LoVo (cell line): ENCODE results near the gene KCNH5.

Experiments
- DNase-seq: peaks from one replicate; pipeline ENCODE4 v3.0.0-alpha.2; 2016; ENCODE audit warnings: low spot score

KCNH5 gene

DNA sequence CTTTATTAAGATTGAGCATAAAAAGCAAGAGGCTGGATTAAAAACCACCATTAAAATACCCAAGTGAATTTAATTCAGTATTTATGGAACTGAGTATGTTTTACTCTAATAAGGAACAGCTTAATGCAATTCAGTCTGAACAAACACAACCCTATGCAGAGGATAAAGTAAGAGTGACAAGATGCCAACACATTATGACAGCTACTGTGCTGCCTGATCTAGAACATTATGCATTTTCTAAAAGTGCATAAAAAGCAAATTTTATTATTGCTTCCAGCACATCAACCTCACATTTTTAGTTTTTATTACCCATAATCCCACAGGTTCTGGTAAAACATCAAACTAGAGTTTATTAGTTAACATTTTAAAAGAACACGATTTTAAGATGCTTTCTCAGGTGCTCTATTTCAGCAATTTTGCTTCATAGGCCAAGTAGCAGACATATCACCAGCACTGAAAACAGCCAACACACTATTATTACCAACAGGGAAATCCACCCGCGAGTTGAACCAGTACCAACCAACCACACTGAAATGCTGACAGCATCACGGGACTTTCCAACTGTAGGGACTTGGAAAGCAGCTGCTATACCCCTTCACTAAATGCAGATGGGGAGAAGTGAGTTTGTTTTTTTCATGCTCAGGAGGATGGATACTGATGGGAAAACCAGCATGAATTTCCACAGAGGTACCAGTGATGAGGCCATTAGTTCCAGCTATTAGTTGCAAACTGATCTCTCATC lies 372.1 kb downstream of the KCNH5 start:
- DNase-seq: no peak

DNA sequence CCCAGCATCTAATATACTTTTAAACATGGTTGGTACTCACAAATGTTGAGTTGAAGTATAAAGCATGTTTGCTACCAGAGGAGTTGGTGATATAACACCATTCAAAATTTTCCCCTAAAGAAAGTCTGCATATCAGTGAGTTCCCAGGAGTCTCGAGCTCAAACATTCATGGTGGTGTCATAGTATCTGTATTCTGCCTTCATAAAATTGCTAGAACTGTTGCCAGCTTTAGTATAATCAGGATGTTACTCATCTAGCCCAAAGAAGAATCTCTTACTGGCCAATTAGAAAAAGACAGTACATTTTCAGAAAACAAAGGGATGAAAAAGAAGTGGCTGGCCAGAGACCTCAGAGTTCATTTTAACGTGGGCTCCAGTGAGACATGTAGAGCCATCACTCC lies 374.7 kb downstream of the KCNH5 start:
- no peak for DNase-seq

DNA sequence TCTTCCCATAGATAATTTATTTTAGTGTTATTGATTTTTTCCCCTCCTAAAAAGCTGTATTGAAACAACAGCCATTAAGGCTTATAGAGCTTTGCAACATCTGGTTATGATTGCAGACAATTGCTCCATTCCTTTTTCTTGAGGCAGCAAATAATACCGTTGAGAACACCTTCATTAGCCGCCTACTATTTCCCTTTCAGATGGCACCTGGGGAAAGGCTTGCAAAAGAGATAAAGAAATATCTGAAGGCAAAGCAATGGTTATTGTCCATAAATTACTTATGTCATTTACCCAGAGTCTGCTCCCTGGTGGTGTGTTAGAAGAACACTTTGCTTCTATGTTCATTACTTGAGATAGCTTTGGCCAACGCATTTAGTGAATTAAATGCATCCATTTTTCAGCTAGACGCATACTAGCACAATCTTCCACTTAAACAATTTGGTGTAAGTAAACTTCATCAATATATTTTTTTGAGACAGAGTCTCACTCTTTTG lies 377.8 kb downstream of the KCNH5 start:
- DNase-seq: no peak

DNA sequence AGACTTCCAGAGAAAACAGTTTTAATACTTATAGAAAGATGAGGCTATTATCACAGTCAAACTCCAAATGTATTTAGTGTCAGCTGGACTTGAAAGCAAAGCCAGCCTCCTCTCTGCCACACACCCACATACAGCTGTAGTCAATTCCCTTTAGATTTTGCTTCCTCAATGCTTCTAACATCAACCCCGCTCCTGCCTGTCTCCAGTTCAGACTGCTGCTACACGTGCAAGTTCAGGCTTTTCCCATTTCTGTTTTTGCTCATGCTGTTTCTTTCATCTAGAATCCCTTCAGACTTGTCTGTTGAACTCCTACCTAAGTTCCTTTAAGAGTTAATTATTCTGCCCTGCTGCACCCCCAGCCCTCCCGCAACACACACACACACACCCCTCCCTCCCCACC lies 380.0 kb downstream of the KCNH5 start:
- DNase-seq: no peak

DNA sequence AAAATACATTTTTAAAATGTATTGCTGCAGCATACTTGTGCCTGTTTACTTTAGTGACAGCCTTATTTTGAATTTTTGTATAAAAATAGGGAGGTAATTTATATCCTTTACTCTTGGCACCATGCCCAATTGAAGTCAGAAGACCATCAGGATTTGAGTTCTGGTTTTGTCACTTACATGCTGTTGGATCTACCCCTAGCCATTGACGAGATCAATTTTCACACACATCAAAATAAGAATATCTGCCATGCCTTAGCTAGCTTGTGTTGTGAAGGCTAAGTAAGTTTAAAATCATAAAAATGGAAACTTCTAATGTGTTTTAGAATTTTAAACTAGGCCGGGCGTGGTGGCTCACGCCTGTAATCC lies 381.8 kb downstream of the KCNH5 start:
- DNase-seq: no peak

DNA sequence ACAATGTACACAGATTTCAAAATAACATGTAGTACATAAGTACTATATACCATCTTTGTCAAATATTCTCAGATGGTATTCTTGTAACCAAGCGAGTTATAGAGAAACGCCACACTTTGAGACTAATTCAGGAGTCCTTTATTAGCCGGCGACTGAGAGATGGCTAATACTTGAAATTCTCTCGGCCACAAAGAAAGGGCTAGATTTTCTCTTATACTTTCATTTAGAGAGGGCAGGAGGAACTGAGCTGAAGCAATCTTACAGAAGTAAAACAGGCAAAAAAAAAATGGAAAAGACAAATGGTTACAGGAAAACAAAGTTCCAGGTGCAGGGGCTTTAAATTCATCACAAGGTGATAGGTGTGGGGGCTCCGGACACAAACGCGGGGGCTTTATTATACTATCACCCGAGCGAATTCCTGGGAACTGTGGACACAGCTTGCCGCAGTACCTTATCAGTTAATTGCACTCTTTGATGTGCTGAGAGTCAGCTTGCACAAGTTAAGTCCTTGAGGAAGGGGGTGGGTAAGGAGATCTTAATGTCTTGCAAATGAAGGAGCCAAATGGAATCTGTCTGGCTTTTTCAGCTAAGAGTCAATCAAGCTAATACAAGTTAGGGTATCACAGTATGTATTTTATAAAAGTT lies 382.3 kb downstream of the KCNH5 start:
- DNase-seq: no peak

DNA sequence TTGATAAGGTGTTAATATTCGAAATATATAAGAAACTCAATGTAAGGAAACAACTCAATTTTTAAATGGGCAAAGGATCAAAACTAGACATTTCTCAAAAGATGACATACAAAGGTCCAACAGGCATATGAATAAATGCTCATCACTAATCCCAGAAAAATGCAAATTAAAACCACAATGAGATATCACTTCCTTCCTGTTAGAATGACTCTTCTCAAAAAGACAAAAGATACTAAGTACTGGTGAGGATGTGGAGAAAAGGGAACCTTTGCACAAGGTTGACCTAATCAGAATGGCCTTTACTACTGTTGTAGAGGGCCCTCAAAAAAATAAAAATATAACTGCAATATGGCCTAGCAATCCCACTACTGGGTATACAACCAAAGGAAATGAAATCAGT lies 383.4 kb downstream of the KCNH5 start:
- no peak for DNase-seq

DNA sequence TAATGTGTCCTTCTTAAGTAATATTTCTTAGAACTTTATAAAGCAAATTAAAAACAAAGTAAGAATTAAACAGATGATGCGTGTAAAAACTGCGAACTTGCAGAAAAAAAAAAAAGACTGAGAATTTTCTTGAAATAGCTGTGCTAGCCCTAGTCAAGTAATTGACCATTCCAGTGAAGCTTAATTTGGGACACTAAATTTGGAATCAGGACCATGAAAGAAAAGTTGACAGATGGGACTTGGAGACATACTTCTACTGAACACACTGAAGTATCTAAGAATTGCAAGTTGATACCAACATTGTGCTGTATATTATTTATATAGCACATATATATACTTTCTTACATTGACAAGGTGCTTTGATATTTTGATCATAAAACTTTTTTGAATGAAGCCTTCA lies 386.6 kb downstream of the KCNH5 start:
- DNase-seq: no peak

DNA sequence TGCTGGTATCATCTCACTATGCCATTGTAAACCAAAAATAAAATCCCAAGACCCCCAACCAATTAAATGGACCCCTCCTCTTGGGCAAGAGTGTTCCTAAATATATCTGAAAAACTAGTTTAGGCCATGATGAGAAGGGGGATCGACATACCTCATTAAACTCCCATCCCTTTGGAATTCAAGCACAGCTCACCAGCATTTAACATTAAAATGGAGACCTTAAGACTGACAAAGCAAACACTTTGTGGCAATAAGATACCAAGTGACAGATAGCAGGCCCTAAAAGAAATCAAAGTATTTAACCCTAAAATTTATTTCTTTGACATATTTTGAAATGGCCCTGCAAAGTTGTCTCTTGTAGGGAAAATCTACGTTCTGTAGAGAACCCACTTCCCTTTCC lies 387.9 kb downstream of the KCNH5 start:
- DNase-seq: no peak

DNA sequence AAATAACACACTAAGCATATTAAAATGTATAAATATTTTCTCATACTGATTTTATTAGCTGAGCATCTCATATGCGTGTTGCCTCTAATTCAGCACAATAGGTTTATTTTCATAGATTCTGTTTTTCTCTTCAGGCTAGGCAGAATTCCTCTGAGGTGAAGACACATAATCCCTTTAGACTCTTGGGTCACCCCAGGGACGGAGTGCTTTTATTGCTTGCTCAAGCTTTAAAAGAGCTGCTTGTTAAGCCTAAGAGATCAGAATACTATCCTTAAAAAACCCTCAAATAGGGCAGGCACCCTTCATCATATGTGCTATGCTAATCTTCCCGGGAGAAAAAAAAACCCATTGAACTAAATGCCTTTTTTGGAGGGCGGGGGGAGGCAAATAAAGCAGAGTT lies 390.1 kb downstream of the KCNH5 start:
- DNase-seq: no peak

DNA sequence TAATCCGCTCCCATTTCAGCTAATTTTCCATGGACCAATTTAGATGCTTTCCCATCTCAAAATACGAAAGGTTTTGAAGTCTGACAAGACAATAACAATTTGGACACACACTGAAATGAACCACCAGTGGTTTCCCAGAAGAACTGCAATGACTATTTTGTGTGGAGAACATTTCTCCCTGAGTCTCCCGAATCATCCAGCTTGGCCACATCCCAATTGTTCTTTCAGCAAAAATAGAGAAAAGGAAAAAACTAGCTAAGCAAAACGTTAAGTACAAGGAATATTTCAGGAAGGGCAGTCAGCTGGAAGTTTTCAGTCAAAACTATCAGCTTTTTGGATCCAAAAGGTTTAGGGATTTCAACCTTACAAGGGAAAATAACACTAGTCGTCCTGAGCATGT lies 390.6 kb downstream of the KCNH5 start:
- DNase-seq: no peak
